Chondrocyte (in vitro differentiated cells): ENCODE results near the gene GRID2. TPM values are rescaled to one million over a fixed set of nuclear protein-coding genes. Genes with fewer than 3 reads are reported as not detected.

ENCODE experiments used
- DNase-seq: peaks from one replicate; pipeline ENCODE4 v3.0.0; 2021; ENCODE audit warnings: mixed read lengths, low spot score
- H3K27ac Mint-ChIP-seq: one replicate; pipeline ENCODE4 v1.8.0; 2021; ENCODE audit warnings: mild to moderate bottlenecking, moderate library complexity, mixed read lengths; ENCODE audit not compliant: unreplicated experiment
- H3K27me3 Mint-ChIP-seq: 2 replicates; pipeline ENCODE4 v1.8.0; 2021; ENCODE audit warnings: low read depth, mixed read lengths
- H3K36me3 Mint-ChIP-seq: 2 replicates; pipeline ENCODE4 v1.8.0; 2021; ENCODE audit warnings: low read depth, mixed read lengths
- H3K4me1 Mint-ChIP-seq: 2 replicates; pipeline ENCODE4 v1.8.0; 2021; ENCODE audit warnings: low read depth, mild to moderate bottlenecking, mixed read lengths
- H3K4me3 Mint-ChIP-seq: one replicate; pipeline ENCODE4 v1.8.0; 2021; ENCODE audit warnings: mild to moderate bottlenecking, moderate library complexity, mixed read lengths; ENCODE audit not compliant: unreplicated experiment
- H3K9me3 Mint-ChIP-seq: 2 replicates; pipeline ENCODE4 v1.8.0; 2021; ENCODE audit warnings: low read depth, mixed read lengths
- total RNA-seq: library from RNA; stranded (reverse); gene quantifications from 3 replicates; pipeline ENCODE4 v1.2.1, GENCODE V29; 2021
- TF ChIP-seq, protein P1 (sequence below): fragments of 200-600 bp; sonication (generic); IDR thresholded peaks from 2 replicates; pipeline ENCODE4 v1.5.0; 2021; ENCODE audit warnings: antibody characterized with exemption, mild to moderate bottlenecking, moderate library complexity

The GRID2 gene
- total RNA-seq, 1 donor from 2014 or later: not detected

DNA sequence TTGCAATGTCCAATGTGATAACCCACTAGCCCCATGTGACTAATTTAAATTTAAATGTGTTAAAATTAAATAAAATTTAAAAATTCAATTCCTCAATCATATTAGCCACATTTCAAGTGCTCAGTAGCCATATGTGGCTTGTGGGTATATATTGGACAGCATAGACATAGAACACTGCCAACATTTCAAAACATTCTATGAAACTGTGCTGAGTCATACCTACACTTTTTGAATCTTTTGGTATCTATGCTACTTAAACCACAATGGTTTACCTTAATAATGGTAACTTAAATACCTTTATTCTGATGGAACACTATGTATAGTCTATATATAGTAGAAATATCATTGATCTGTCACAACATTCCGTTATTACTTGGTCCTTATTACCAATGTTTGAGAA lies 1301.4 kb downstream of the GRID2 start:
- DNase-seq: no peak
- Mint-ChIP-seq H3K4me1 (no peaks in the 10 kb centered on the region), H3K4me3 (no peak overlapping the region), H3K9me3 (peaks cover 11% of the 10 kb centered on the region), H3K27me3 (no peaks in the 10 kb centered on the region), H3K36me3 (no peaks in the 10 kb centered on the region), H3K27ac (no peak overlapping the region)
- TF ChIP-seq, protein P1, sequence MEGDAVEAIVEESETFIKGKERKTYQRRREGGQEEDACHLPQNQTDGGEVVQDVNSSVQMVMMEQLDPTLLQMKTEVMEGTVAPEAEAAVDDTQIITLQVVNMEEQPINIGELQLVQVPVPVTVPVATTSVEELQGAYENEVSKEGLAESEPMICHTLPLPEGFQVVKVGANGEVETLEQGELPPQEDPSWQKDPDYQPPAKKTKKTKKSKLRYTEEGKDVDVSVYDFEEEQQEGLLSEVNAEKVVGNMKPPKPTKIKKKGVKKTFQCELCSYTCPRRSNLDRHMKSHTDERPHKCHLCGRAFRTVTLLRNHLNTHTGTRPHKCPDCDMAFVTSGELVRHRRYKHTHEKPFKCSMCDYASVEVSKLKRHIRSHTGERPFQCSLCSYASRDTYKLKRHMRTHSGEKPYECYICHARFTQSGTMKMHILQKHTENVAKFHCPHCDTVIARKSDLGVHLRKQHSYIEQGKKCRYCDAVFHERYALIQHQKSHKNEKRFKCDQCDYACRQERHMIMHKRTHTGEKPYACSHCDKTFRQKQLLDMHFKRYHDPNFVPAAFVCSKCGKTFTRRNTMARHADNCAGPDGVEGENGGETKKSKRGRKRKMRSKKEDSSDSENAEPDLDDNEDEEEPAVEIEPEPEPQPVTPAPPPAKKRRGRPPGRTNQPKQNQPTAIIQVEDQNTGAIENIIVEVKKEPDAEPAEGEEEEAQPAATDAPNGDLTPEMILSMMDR: no peak

- no peaks in the 10 kb centered on the region for H3K4me1 Mint-ChIP-seq
- no peaks in the 10 kb centered on the region for H3K36me3 Mint-ChIP-seq
- no peaks in the 10 kb centered on the region for H3K9me3 Mint-ChIP-seq
- TF ChIP-seq, protein P1: no peak
- H3K27me3 Mint-ChIP-seq: no peaks in the 10 kb centered on the region
- no peak overlapping the region for H3K27ac Mint-ChIP-seq
- no peak for DNase-seq
- no peak overlapping the region for H3K4me3 Mint-ChIP-seq
Observed at GRCh38 chr4:93617606-93618005, 1313.8 kb downstream of the GRID2 start.

GRCh38 chr4:93633721-93634120 lies 1330.0 kb downstream of the GRID2 start:
- no peak for DNase-seq
- Mint-ChIP-seq H3K36me3 (no peaks in the 10 kb centered on the region), H3K9me3 (peaks cover 2% of the 10 kb centered on the region), H3K4me1 (no peaks in the 10 kb centered on the region), H3K27me3 (peaks cover 5% of the 10 kb centered on the region), H3K27ac (no peak overlapping the region), H3K4me3 (no peak overlapping the region)
- TF ChIP-seq, protein P1: no peak

DNA sequence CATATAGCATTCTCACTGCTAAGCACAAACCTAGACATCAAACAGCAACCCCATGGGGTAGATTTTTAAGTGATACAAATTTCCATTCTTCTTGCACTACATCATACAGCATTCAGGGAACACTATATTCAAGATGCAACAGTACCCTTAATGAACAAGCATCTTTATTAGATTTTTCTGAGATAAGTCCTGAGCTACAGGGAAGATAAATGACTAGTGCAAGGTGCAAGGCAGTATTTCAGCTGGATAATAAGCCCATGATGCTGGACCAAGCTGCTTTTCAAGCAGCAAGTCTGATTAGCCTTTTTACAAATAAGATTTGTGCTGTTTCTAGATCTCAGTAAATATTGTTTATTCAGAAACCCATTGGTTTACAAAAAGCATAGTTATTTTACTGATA lies 1332.2 kb downstream of the GRID2 start:
- peaks cover 5% of the 10 kb centered on the region for H3K27me3 Mint-ChIP-seq
- no peak overlapping the region for H3K4me3 Mint-ChIP-seq
- H3K36me3 Mint-ChIP-seq: no peaks in the 10 kb centered on the region
- no peak for DNase-seq
- TF ChIP-seq, protein P1: no peak
- H3K27ac Mint-ChIP-seq: no peak overlapping the region
- peaks cover 2% of the 10 kb centered on the region for H3K9me3 Mint-ChIP-seq
- no peaks in the 10 kb centered on the region for H3K4me1 Mint-ChIP-seq

GRCh38 chr4:93645120-93645519 lies 1341.4 kb downstream of the GRID2 start:
- peaks cover 7% of the 10 kb centered on the region for H3K27me3 Mint-ChIP-seq
- TF ChIP-seq, protein P1: no peak
- H3K27ac Mint-ChIP-seq: no peak overlapping the region
- no peaks in the 10 kb centered on the region for H3K9me3 Mint-ChIP-seq
- H3K4me1 Mint-ChIP-seq: no peaks in the 10 kb centered on the region
- H3K4me3 Mint-ChIP-seq: no peak overlapping the region
- H3K36me3 Mint-ChIP-seq: no peaks in the 10 kb centered on the region
- no peak for DNase-seq
